Suprapubic skin (tissue), 4 donors: ENCODE data around the gene C3orf38. TPM values are rescaled to one million over a fixed set of nuclear protein-coding genes. Genes with fewer than 3 reads are reported as not detected.
"Not testable (repeated sequence)": the region's sequence is repeated elsewhere in the genome, so short reads cannot be mapped to it uniquely, and the experiment has no call there.

Experiments
- DNase-seq, 2 donors: peaks; one replicate each; pipeline ENCODE4 v3.0.0-alpha.2; 2019; ENCODE audit warnings: low spot score in 2 of 2
- H3K27ac ChIP-seq: fragments of 200-600 bp; sonication (generic); one replicate; pipeline ENCODE4 v1.5.1; 2019
- H3K27me3 ChIP-seq: fragments of 200-600 bp; sonication (generic); one replicate; pipeline ENCODE4 v1.5.1; 2019
- H3K36me3 ChIP-seq: fragments of 200-600 bp; sonication (generic); one replicate; pipeline ENCODE4 v1.5.1; 2019
- H3K4me1 ChIP-seq: fragments of 200-600 bp; sonication (generic); one replicate; pipeline ENCODE4 v1.5.1; 2019
- H3K4me3 ChIP-seq: fragments of 200-600 bp; sonication (generic); one replicate; pipeline ENCODE4 v1.5.1; 2019; ENCODE audit warnings: mild to moderate bottlenecking
- H3K9me3 ChIP-seq: fragments of 200-600 bp; sonication (generic); one replicate; pipeline ENCODE4 v1.5.1; 2019
- CTCF ChIP-seq, 2 donors: fragments of 200-600 bp in 1 of 2; fragments of 450-650 bp in 1 of 2; sonication (generic) in 1 of 2; IDR thresholded peaks; one replicate each; pipeline ENCODE4 v1.5.1; 2016 to 2019; ENCODE audit warnings: antibody characterized with exemption in 2 of 2, mild to moderate bottlenecking in 1 of 2, moderate library complexity in 1 of 2
- EP300 ChIP-seq: sonication (generic); formaldehyde crosslinking; IDR thresholded peaks from one replicate; pipeline ENCODE4 v1.6.1; 2017; ENCODE audit warnings: antibody characterized with exemption
- POLR2A ChIP-seq, 2 donors: fragments of 450-650 bp; IDR thresholded peaks; one replicate each; pipeline ENCODE4 v1.6.1; 2017; ENCODE audit warnings: antibody characterized with exemption in 2 of 2, mild to moderate bottlenecking in 2 of 2, moderate library complexity in 2 of 2
- POLR2AphosphoS5 ChIP-seq, 3 donors: sonication (generic); formaldehyde crosslinking; IDR thresholded peaks; one replicate each; pipeline ENCODE4 v1.6.1; 2017; ENCODE audit warnings: antibody characterized with exemption in 3 of 3
- WGBS: methylation state at CpG from one replicate; pipeline ENCODE4 v1.1.5; 2018; 5-methylcytosine and 5-hydroxymethylcytosine counted together
- total RNA-seq, 4 donors: library from RNA; depleted of rRNA; stranded (reverse); fragments of >200 nt; gene quantifications; one replicate each; pipeline ENCODE4 v1.1.0, GENCODE V29; 2016

C3orf38 gene
- total RNA-seq, 4 donors from 2014 or later, result 14.1 to 30.8 (median 18.4) TPM

- no peaks in the 10 kb centered on the region for H3K9me3 ChIP-seq
- 94% methylated on average over 3 of the region's 3 CpGs for WGBS
- DNase-seq, result no peak
- H3K27ac ChIP-seq, result no peak overlapping the region
- no peaks in the 10 kb centered on the region for H3K27me3 ChIP-seq
- H3K36me3 ChIP-seq, result peaks cover 8% of the 10 kb centered on the region
- H3K4me1 ChIP-seq, result no peaks in the 10 kb centered on the region
- H3K4me3 ChIP-seq, result no peak overlapping the region
- TF ChIP-seq EP300 (no peak), CTCF (IDR thresholded peaks at IDR 0.05) (no peak), POLR2A (IDR thresholded peaks at IDR 0.05) (no peak), POLR2AphosphoS5 (IDR thresholded peaks at IDR 0.05) (no peak)
These were observed 34.7 kb upstream of the C3orf38 start for GRCh38 chr3:88114878-88115549.

GRCh38 chr3:88117683-88118082 is 32.1 kb upstream of the C3orf38 start:
- Histone ChIP-seq H3K4me3 (no peak overlapping the region), H3K9me3 (no peaks in the 10 kb centered on the region), H3K27ac (no peak overlapping the region), H3K27me3 (no peaks in the 10 kb centered on the region), H3K36me3 (peaks cover 8% of the 10 kb centered on the region), H3K4me1 (no peaks in the 10 kb centered on the region)
- TF ChIP-seq CTCF (IDR thresholded peaks at IDR 0.05) (no peak), EP300 (no peak), POLR2A (IDR thresholded peaks at IDR 0.05) (no peak), POLR2AphosphoS5 (IDR thresholded peaks at IDR 0.05) (no peak)
- DNase-seq, result no peak
- WGBS, result 0% methylated on average over 1 of the region's 1 CpG

DNA sequence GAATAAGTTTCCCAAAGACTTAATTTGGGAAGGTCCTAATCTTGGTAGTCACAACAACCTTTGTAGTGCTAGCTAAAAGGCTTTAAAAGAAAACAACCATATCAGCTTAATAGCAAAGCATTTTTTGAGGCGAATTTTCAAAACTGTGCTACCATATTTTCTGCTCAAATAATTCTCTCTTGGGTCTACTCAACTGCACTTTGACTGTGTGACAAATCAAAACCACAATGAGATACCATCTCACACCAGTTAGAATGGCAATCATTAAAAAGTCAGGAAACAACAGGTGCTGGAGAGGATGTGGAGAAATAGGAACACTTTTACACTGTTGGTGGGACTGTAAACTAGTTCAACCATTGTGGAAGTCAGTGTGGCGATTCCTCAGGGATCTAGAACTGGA is 31.2 kb upstream of the C3orf38 start:
- H3K27ac ChIP-seq, H3K4me3 ChIP-seq, H3K4me1 ChIP-seq, H3K36me3 ChIP-seq, DNase-seq, H3K27me3 ChIP-seq, H3K9me3 ChIP-seq: not testable (repeated sequence)
- 100% methylated on average over 1 of the region's 2 CpGs for WGBS

DNA sequence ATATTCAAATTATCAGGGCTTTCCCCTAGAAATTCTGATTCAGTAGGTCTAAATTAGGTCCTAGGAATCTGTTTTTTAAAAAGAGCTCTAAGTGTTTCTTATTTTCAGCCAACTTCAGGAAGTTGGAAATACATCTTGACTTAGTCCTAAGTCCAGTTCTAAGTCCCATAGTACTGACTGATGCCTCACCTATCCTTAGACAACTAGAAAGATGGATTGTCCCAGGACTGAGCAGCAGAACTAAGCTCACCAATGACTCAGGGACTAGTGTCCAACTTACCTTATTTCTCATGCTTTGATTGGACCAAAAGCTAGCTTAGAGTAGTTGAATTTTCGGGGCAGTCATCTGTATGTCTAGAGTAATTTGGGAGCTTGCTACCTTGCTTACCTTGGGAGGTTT is 26.2 kb upstream of the C3orf38 start:
- Histone ChIP-seq H3K4me1 (no peaks in the 10 kb centered on the region), H3K4me3 (no peak overlapping the region), H3K36me3 (no peaks in the 10 kb centered on the region), H3K9me3 (no peaks in the 10 kb centered on the region), H3K27ac (no peak overlapping the region), H3K27me3 (no peaks in the 10 kb centered on the region)
- no peak for DNase-seq
- 100% methylated on average over 1 of the region's 1 CpG for whole genome bisulfite sequencing
- no peak for TF ChIP-seq POLR2AphosphoS5 (IDR thresholded peaks at IDR 0.05)
- no peak for TF ChIP-seq POLR2A (IDR thresholded peaks at IDR 0.05)
- no peak for TF ChIP-seq CTCF (IDR thresholded peaks at IDR 0.05)
- no peak for TF ChIP-seq EP300

GRCh38 chr3:88131695-88132094 is 18.1 kb upstream of the C3orf38 start:
- H3K36me3 ChIP-seq, result peaks cover 21% of the 10 kb centered on the region
- WGBS, result 82% methylated on average over 1 of the region's 1 CpG
- H3K27ac ChIP-seq, result no peak overlapping the region
- no peak overlapping the region for H3K4me3 ChIP-seq
- no peaks in the 10 kb centered on the region for H3K27me3 ChIP-seq
- H3K4me1 ChIP-seq, result no peaks in the 10 kb centered on the region
- DNase-seq, result no peak
- no peaks in the 10 kb centered on the region for H3K9me3 ChIP-seq
- TF ChIP-seq EP300, result no peak
- no peak for TF ChIP-seq POLR2AphosphoS5 (IDR thresholded peaks at IDR 0.05)
- no peak for TF ChIP-seq CTCF (IDR thresholded peaks at IDR 0.05)
- no peak for TF ChIP-seq POLR2A (IDR thresholded peaks at IDR 0.05)

DNA sequence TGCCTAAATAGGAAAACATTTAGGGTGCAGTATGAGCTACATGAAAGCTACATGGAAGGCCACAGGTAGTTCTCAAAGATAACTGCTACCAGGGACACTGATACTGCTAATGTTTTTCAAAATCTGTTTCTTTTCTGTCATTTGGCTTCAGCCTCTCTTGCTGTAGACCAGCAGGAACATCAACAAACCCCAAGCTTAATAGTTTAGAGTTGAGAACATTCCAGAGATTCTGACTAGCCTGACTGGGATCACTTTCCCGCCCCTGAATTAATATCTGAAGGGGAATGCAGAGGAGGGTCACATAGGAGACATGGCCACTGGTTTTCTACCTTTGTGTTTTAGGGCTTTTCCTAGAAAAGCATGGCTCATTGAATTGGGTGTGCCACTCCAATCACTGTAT is 16.9 kb upstream of the C3orf38 start:
- 100% methylated on average over 1 of the region's 1 CpG for WGBS
- Histone ChIP-seq H3K27ac (no peak overlapping the region), H3K27me3 (no peaks in the 10 kb centered on the region), H3K4me3 (no peak overlapping the region), H3K36me3 (peaks cover 22% of the 10 kb centered on the region), H3K4me1 (no peaks in the 10 kb centered on the region), H3K9me3 (no peaks in the 10 kb centered on the region)
- TF ChIP-seq POLR2AphosphoS5 (IDR thresholded peaks at IDR 0.05) (no peak), POLR2A (IDR thresholded peaks at IDR 0.05) (no peak), EP300 (no peak), CTCF (IDR thresholded peaks at IDR 0.05) (no peak)
- DNase-seq, result no peak
